Measurements from ENCODE around the gene OBSCN.

The OBSCN gene

GRCh38 chr1:228209657-228210056 is 1.8 kb downstream of the OBSCN start:
- peaks cover 6% of the 10 kb centered on the region for H3K27me3 ChIP-seq (ENCODE audit: insufficient read depth, poor library complexity, severe bottlenecking)
- no peak for DNase-seq (ENCODE audit: low read depth in 1 of 2, low spot score in 1 of 2)
- no peak overlapping the region for H3K27ac ChIP-seq (replicated peaks)
- TF ChIP-seq POLR2AphosphoS5 (IDR thresholded peaks at IDR 0.05; ENCODE audit: low read depth), result no peak
- TF ChIP-seq CTCF (IDR thresholded peaks at IDR 0.05; ENCODE audit: insufficient read depth, low read length), result no peak
- TF ChIP-seq, protein P1, sequence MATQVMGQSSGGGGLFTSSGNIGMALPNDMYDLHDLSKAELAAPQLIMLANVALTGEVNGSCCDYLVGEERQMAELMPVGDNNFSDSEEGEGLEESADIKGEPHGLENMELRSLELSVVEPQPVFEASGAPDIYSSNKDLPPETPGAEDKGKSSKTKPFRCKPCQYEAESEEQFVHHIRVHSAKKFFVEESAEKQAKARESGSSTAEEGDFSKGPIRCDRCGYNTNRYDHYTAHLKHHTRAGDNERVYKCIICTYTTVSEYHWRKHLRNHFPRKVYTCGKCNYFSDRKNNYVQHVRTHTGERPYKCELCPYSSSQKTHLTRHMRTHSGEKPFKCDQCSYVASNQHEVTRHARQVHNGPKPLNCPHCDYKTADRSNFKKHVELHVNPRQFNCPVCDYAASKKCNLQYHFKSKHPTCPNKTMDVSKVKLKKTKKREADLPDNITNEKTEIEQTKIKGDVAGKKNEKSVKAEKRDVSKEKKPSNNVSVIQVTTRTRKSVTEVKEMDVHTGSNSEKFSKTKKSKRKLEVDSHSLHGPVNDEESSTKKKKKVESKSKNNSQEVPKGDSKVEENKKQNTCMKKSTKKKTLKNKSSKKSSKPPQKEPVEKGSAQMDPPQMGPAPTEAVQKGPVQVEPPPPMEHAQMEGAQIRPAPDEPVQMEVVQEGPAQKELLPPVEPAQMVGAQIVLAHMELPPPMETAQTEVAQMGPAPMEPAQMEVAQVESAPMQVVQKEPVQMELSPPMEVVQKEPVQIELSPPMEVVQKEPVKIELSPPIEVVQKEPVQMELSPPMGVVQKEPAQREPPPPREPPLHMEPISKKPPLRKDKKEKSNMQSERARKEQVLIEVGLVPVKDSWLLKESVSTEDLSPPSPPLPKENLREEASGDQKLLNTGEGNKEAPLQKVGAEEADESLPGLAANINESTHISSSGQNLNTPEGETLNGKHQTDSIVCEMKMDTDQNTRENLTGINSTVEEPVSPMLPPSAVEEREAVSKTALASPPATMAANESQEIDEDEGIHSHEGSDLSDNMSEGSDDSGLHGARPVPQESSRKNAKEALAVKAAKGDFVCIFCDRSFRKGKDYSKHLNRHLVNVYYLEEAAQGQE (IDR thresholded peaks at IDR 0.05; ENCODE audit: insufficient replicate concordance, low read depth), result no peak
- TF ChIP-seq SPI1 (IDR thresholded peaks at IDR 0.05; ENCODE audit: borderline replicate concordance, low read depth), result no peak
- no peak for TF ChIP-seq GABPA (IDR thresholded peaks at IDR 0.05; ENCODE audit: low read depth)
- H3K4me3 ChIP-seq (replicated peaks; ENCODE audit: insufficient read depth, low read length), result no peak overlapping the region

- no peak for DNase-seq (ENCODE audit: low read depth in 1 of 2, low spot score in 1 of 2)
- peaks cover 6% of the 10 kb centered on the region for H3K27me3 ChIP-seq (ENCODE audit: insufficient read depth, poor library complexity, severe bottlenecking)
- H3K4me3 ChIP-seq (replicated peaks; ENCODE audit: insufficient read depth, low read length), result no peak overlapping the region
- H3K27ac ChIP-seq (replicated peaks), result no peak overlapping the region
- TF ChIP-seq CTCF (IDR thresholded peaks at IDR 0.05; ENCODE audit: insufficient read depth, low read length), result no peak
- TF ChIP-seq, protein P1 (IDR thresholded peaks at IDR 0.05; ENCODE audit: insufficient replicate concordance, low read depth), result no peak
- no peak for TF ChIP-seq POLR2AphosphoS5 (IDR thresholded peaks at IDR 0.05; ENCODE audit: low read depth)
- no peak for TF ChIP-seq SPI1 (IDR thresholded peaks at IDR 0.05; ENCODE audit: borderline replicate concordance, low read depth)
These were observed 2.3 kb downstream of the OBSCN start for GRCh38 chr1:228210076-228210651.

- no peak overlapping the region for H3K27ac ChIP-seq (replicated peaks)
- no peak overlapping the region for H3K4me3 ChIP-seq (replicated peaks; ENCODE audit: insufficient read depth, low read length)
- peaks cover 6% of the 10 kb centered on the region for H3K27me3 ChIP-seq (ENCODE audit: insufficient read depth, poor library complexity, severe bottlenecking)
- DNase-seq (ENCODE audit: low read depth in 1 of 2, low spot score in 1 of 2), result no peak
- TF ChIP-seq, protein P1 (IDR thresholded peaks at IDR 0.05; ENCODE audit: insufficient replicate concordance, low read depth), result no peak
- TF ChIP-seq SPI1 (IDR thresholded peaks at IDR 0.05; ENCODE audit: borderline replicate concordance, low read depth), result no peak
- no peak for TF ChIP-seq CTCF (IDR thresholded peaks at IDR 0.05; ENCODE audit: insufficient read depth, low read length)
- no peak for TF ChIP-seq POLR2AphosphoS5 (IDR thresholded peaks at IDR 0.05; ENCODE audit: low read depth)
- no peak for TF ChIP-seq GABPA (IDR thresholded peaks at IDR 0.05; ENCODE audit: low read depth)
These were observed 3.1 kb downstream of the OBSCN start for GRCh38 chr1:228210712-228211530.

Measured in HL-60 (cell line).